H9 (cell line): Measurements from ENCODE around the gene GFPT2. TPM values are rescaled to one million over a fixed set of nuclear protein-coding genes. Genes with fewer than 3 reads are reported as not detected.

ENCODE experiments used
- DNase-seq: peaks from one replicate; pipeline ENCODE4 v3.0.0-alpha.2; 2017
- H2AFZ ChIP-seq: one replicate; pipeline ENCODE4 v1.6.1; 2013; ENCODE audit warnings: mild to moderate bottlenecking, low read length, control low read depth, moderate library complexity
- H2AK5ac ChIP-seq: 2 replicates; pipeline ENCODE4 v1.6.1; 2013; ENCODE audit warnings: low read length, control low read depth, mixed read lengths; ENCODE audit not compliant: insufficient read length
- H2BK120ac ChIP-seq: one replicate; pipeline ENCODE4 v1.6.1; 2013; ENCODE audit warnings: low read depth, mild to moderate bottlenecking, low read length, control low read depth, inconsistent platforms; ENCODE audit not compliant: poor library complexity, severe bottlenecking
- H2BK12ac ChIP-seq: 2 replicates; pipeline ENCODE4 v1.6.1; 2013; ENCODE audit warnings: low read length, control low read depth, mixed read lengths, low read depth; ENCODE audit not compliant: insufficient read length
- H2BK15ac ChIP-seq: 2 replicates; pipeline ENCODE4 v1.6.1; 2013; ENCODE audit warnings: low read depth, low read length, control low read depth
- H2BK20ac ChIP-seq: one replicate; pipeline ENCODE4 v1.6.1; 2013; ENCODE audit warnings: low read depth, mild to moderate bottlenecking, low read length, control low read depth, inconsistent platforms; ENCODE audit not compliant: poor library complexity, severe bottlenecking
- H2BK5ac ChIP-seq: 2 replicates; pipeline ENCODE4 v1.6.1; 2013; ENCODE audit warnings: low read length, control low read depth, mixed read lengths; ENCODE audit not compliant: insufficient read length
- H3K14ac ChIP-seq: 2 replicates; pipeline ENCODE4 v1.6.1; 2013; ENCODE audit warnings: low read length, control low read depth; ENCODE audit not compliant: insufficient read depth
- H3K18ac ChIP-seq: 2 replicates; pipeline ENCODE4 v1.6.1; 2013; ENCODE audit warnings: low read depth, mild to moderate bottlenecking, mixed read lengths, low read length, control low read depth; ENCODE audit not compliant: insufficient read length
- H3K23ac ChIP-seq: 2 replicates; pipeline ENCODE4 v1.6.1; 2013; ENCODE audit warnings: low read length, control low read depth, mixed read lengths, low read depth; ENCODE audit not compliant: insufficient read length
- H3K23me2 ChIP-seq: 2 replicates; pipeline ENCODE4 v1.6.1; 2013; ENCODE audit warnings: low read depth, mild to moderate bottlenecking, mixed read lengths, low read length, control low read depth; ENCODE audit not compliant: insufficient read length, poor library complexity, severe bottlenecking
- H3K27ac ChIP-seq: 2 replicates; pipeline ENCODE4 v1.5.1; 2013; ENCODE audit warnings: low read length, control low read depth, mixed read lengths, low read depth; ENCODE audit not compliant: insufficient read length
- H3K27me3 ChIP-seq: 2 replicates; pipeline ENCODE4 v1.6.1; 2013; ENCODE audit warnings: low read length, control low read depth, inconsistent platforms; ENCODE audit not compliant: insufficient read depth
- H3K4ac ChIP-seq: 2 replicates; pipeline ENCODE4 v1.6.1; 2013; ENCODE audit warnings: low read depth, mild to moderate bottlenecking, control low read depth, inconsistent platforms, low read length, moderate library complexity
- H3K4me1 ChIP-seq: 2 replicates; pipeline ENCODE4 v1.6.1; 2013; ENCODE audit warnings: low read length, control low read depth, inconsistent platforms; ENCODE audit not compliant: insufficient read depth
- H3K4me2 ChIP-seq: 2 replicates; pipeline ENCODE4 v1.6.1; 2013; ENCODE audit warnings: low read length, control low read depth, mixed read lengths; ENCODE audit not compliant: insufficient read length, insufficient read depth
- H3K56ac ChIP-seq: 2 replicates; pipeline ENCODE4 v1.6.1; 2013; ENCODE audit warnings: low read depth, mild to moderate bottlenecking, mixed read lengths, low read length, control low read depth; ENCODE audit not compliant: insufficient read length
- H3K79me1 ChIP-seq: 2 replicates; pipeline ENCODE4 v1.6.1; 2013; ENCODE audit warnings: low read depth, mild to moderate bottlenecking, moderate library complexity, low read length, control low read depth, inconsistent platforms; ENCODE audit not compliant: insufficient read depth, poor library complexity, severe bottlenecking
- H3K79me2 ChIP-seq: 2 replicates; pipeline ENCODE4 v1.6.1; 2013; ENCODE audit warnings: low read length, control low read depth, inconsistent platforms; ENCODE audit not compliant: insufficient read depth
- H3K9ac ChIP-seq: 2 replicates; pipeline ENCODE4 v1.6.1; 2013; ENCODE audit warnings: low read length, control low read depth, mixed read lengths; ENCODE audit not compliant: insufficient read length; ENCODE audit errors: extremely low read depth
- H3K9me3 ChIP-seq: one replicate; pipeline ENCODE4 v1.6.1; 2013; ENCODE audit warnings: low read depth, low read length, inconsistent platforms; ENCODE audit not compliant: control insufficient read depth
- H3T11ph ChIP-seq: one replicate; pipeline ENCODE4 v1.6.1; 2013; ENCODE audit warnings: mild to moderate bottlenecking, low read length, control low read depth, inconsistent platforms
- H4K20me1 ChIP-seq: one replicate; pipeline ENCODE4 v1.6.1; 2013; ENCODE audit not compliant: control insufficient read depth, insufficient read length, insufficient read depth
- H4K5ac ChIP-seq: 2 replicates; pipeline ENCODE4 v1.6.1; 2013; ENCODE audit warnings: low read depth, mild to moderate bottlenecking, mixed read lengths, low read length, control low read depth; ENCODE audit not compliant: insufficient read length
- H4K8ac ChIP-seq: replicated peaks from 2 replicates; pipeline ENCODE4 v1.6.1; 2013; ENCODE audit warnings: low read length, control low read depth, mixed read lengths, low read depth; ENCODE audit not compliant: insufficient read length
- H4K91ac ChIP-seq: 2 replicates; pipeline ENCODE4 v1.6.1; 2013; ENCODE audit warnings: low read depth, mild to moderate bottlenecking, moderate library complexity, mixed read lengths, low read length, control low read depth; ENCODE audit not compliant: insufficient read length
- H3K27ac Mint-ChIP-seq, 3 experiments: 2 replicates in 2 of 3; 3 replicates in 1 of 3; pipeline ENCODE4 v1.8.0; 2020 to 2021; ENCODE audit warnings: mixed read lengths in 3 of 3, mild to moderate bottlenecking in 1 of 3, moderate library complexity in 1 of 3
- H3K27me3 Mint-ChIP-seq: 2 replicates; pipeline ENCODE4 v1.8.0; 2021; ENCODE audit warnings: low read depth, mild to moderate bottlenecking, moderate library complexity, mixed read lengths
- H3K36me3 Mint-ChIP-seq, 3 experiments: 2 replicates in 2 of 3; 3 replicates in 1 of 3; pipeline ENCODE4 v1.8.0; 2020 to 2021; ENCODE audit warnings: low read depth in 3 of 3, mixed read lengths in 3 of 3; ENCODE audit not compliant: insufficient read depth in 1 of 3
- H3K4me1 Mint-ChIP-seq, 2 experiments: 2 replicates each; pipeline ENCODE4 v1.8.0; 2020; ENCODE audit warnings: mixed read lengths in 2 of 2
- H3K4me3 Mint-ChIP-seq, 2 experiments: 2 replicates in 1 of 2; 3 replicates in 1 of 2; pipeline ENCODE4 v1.8.0; 2020 to 2021; ENCODE audit warnings: mild to moderate bottlenecking in 2 of 2, mixed read lengths in 2 of 2, moderate library complexity in 1 of 2
- H3K9me3 Mint-ChIP-seq, 2 experiments: 2 replicates in 1 of 2; 3 replicates in 1 of 2; pipeline ENCODE4 v1.8.0; 2020; ENCODE audit warnings: mild to moderate bottlenecking in 2 of 2, mixed read lengths in 2 of 2, moderate library complexity in 1 of 2
- WGBS: extraction: QIAGEN DNeasy Blood & Tissue Kit; methylation state at CpG from one replicate; pipeline ENCODE4 v1.1.7; 2013; ENCODE audit warnings: missing lambda C conversion rate, low lambda C conversion rate, mixed read lengths; ENCODE audit not compliant: insufficient read length; ENCODE audit errors: extremely low coverage; 5-methylcytosine and 5-hydroxymethylcytosine counted together
- total RNA-seq: library from RNA; stranded (reverse); gene quantifications from 2 replicates; pipeline ENCODE4 v1.2.1, GENCODE V29; 2021
- TF ChIP-seq, protein P1 (sequence below): fragments of 200-600 bp; sonication (generic); conservative IDR thresholded peaks from 3 replicates; pipeline ENCODE4 v1.8.0; 2021; ENCODE audit warnings: antibody characterized with exemption, mild to moderate bottlenecking

The GFPT2 gene
- total RNA-seq, 1 experiment from 2014 or later: 89.8 TPM

DNA sequence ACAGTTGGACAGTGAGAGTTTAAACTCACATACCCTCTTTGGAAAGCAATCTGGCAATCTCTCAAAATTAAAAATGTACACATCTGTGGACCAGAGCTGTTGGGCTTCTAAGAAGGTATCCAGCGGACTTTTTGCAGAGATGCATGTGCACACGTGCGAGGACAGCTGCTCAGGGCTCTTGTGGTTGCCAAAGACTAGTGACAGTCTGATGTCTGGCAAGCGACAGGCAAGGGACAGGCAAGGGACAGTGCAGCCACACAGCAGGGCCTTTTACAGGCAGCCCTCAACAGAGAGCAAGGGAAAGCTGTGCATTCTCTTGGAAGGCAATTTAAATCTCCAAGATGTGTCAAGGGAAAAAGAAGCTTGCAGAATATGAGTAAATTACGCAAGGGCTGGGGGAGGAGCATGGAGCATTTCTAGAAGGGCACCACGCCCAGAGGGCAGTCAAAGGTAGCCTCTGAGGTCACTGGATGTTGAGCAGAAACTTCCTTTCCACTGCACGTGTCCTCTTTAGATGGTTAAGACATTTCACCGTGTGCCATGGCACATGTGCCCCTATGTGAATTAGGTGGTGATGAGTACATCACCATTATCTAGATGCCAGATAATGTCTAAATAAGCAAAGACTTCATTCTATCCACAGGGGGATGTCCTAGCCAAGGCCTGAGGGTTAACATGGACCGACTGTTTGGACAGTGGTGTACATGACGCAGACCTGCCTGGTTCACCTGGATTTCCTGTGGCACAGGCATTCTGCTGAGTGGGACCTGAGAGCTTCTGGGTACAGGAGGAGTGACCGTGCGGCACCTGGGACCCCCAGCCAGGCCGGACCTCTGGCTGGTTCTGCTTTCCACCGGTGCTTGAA is 9.1 kb downstream of the GFPT2 start:
- Histone ChIP-seq H3K56ac (no peak overlapping the region), H2AK5ac (no peak overlapping the region), H3T11ph (no peak overlapping the region), H3K23me2 (no peaks in the 10 kb centered on the region), H3K4ac (no peak overlapping the region), H3K9me3 (no peaks in the 10 kb centered on the region), H2BK120ac (no peak overlapping the region), H3K4me1 (peaks cover 30% of the 10 kb centered on the region; the same call in 1 of the 2 replicates), H3K27me3 (no peaks in the 10 kb centered on the region), H4K91ac (no peak overlapping the region), H4K5ac (no peak overlapping the region), H3K18ac (peak overlapping the region; percentile 21), H3K4me2 (peak overlapping the region; percentile 44), H4K8ac (no peak overlapping the region), H3K79me2 (peaks cover 24% of the 10 kb centered on the region; the same call in 1 of the 2 replicates), H2BK20ac (no peak overlapping the region), H2BK12ac (no peak overlapping the region), H3K23ac (no peak overlapping the region), H4K20me1 (no peaks in the 10 kb centered on the region), H3K79me1 (peaks cover 17% of the 10 kb centered on the region), H3K27ac (peak overlapping the region; percentile 75), H3K14ac (no peak overlapping the region), H2AFZ (no peak overlapping the region), H2BK15ac (no peak overlapping the region), H2BK5ac (no peak overlapping the region), H3K9ac (no peak overlapping the region)
- Mint-ChIP-seq H3K27me3 (no peaks in the 10 kb centered on the region; the same call in 1 of the 2 replicates), H3K36me3 (peaks cover 24 to 33% (median 27%) of the 10 kb centered on the region in 3 experiments), H3K4me1 (peaks cover 76 to 84% of the 10 kb centered on the region in 2 experiments), H3K4me3 (peak overlapping the region; percentile 23 to 74; a peak in 4 of 5 replicates), H3K9me3 (no peaks in the 10 kb centered on the region; a peak in 1 of 5 replicates), H3K27ac (peak overlapping the region; percentile 81 to 100 (median 98))
- no CpG with 5 or more reads among the region's 14 CpGs for WGBS
- TF ChIP-seq, protein P1, sequence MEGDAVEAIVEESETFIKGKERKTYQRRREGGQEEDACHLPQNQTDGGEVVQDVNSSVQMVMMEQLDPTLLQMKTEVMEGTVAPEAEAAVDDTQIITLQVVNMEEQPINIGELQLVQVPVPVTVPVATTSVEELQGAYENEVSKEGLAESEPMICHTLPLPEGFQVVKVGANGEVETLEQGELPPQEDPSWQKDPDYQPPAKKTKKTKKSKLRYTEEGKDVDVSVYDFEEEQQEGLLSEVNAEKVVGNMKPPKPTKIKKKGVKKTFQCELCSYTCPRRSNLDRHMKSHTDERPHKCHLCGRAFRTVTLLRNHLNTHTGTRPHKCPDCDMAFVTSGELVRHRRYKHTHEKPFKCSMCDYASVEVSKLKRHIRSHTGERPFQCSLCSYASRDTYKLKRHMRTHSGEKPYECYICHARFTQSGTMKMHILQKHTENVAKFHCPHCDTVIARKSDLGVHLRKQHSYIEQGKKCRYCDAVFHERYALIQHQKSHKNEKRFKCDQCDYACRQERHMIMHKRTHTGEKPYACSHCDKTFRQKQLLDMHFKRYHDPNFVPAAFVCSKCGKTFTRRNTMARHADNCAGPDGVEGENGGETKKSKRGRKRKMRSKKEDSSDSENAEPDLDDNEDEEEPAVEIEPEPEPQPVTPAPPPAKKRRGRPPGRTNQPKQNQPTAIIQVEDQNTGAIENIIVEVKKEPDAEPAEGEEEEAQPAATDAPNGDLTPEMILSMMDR: no peak
- DNase-seq: no peak
